T-helper 9 cell (primary cell): ENCODE measurements around the gene BICRA.
A peak's percentile ranks its signal among the peaks of the same experiment; 100 is the strongest.
"Not testable (repeated sequence)": the region's sequence is repeated elsewhere in the genome, so short reads cannot be mapped to it uniquely, and the experiment has no call there.

Source experiments
- DNase-seq: peaks from one replicate; pipeline ENCODE4 v3.0.0-alpha.2; 2020

The BICRA gene

GRCh38 chr19:47718415-47719046 is 109.6 kb downstream of the BICRA start:
- not testable (repeated sequence) for DNase-seq

GRCh38 chr19:47719047-47719859 is 110.3 kb downstream of the BICRA start:
- DNase-seq, result no peak

- DNase-seq, result no peak
Measured at GRCh38 chr19:47720669-47721422, 111.9 kb downstream of the BICRA start.

- no peak for DNase-seq
Measured at GRCh38 chr19:47723581-47723940, 114.6 kb downstream of the BICRA start.

GRCh38 chr19:47725759-47726401 is 116.9 kb downstream of the BICRA start:
- DNase-seq, result no peak

- DNase-seq, result no peak
Measured at GRCh38 chr19:47726467-47726866, 117.5 kb downstream of the BICRA start.

GRCh38 chr19:47728295-47728694 is 119.4 kb downstream of the BICRA start:
- DNase-seq, result not testable (repeated sequence)

GRCh38 chr19:47729468-47729798 is 120.5 kb downstream of the BICRA start:
- no peak for DNase-seq

GRCh38 chr19:47729799-47730520 is 121.0 kb downstream of the BICRA start:
- DNase-seq, result no peak

GRCh38 chr19:47730521-47730889 is 121.6 kb downstream of the BICRA start:
- no peak for DNase-seq

GRCh38 chr19:47730910-47731309 is 122.0 kb downstream of the BICRA start:
- DNase-seq, result no peak

- no peak for DNase-seq
Measured at GRCh38 chr19:47735131-47735530, 126.2 kb downstream of the BICRA start.

- no peak for DNase-seq
Measured at GRCh38 chr19:47740866-47741519, 132.1 kb downstream of the BICRA start.

GRCh38 chr19:47741544-47742140 is 132.7 kb downstream of the BICRA start:
- no peak for DNase-seq

GRCh38 chr19:47742634-47743033 is 133.7 kb downstream of the BICRA start:
- no peak for DNase-seq

- DNase-seq, result peak; percentile 96
Measured at GRCh38 chr19:47745010-47745901, 136.3 kb downstream of the BICRA start, which contains the start of gene NOP53. Gene NOP53 (plus strand): TSS chr19:47745546. CDS start chr19:47745560, 14 bp downstream.

- not testable (repeated sequence) for DNase-seq
Measured at GRCh38 chr19:47746129-47746528, 137.2 kb downstream of the BICRA start.

- no peak for DNase-seq
Measured at GRCh38 chr19:47749326-47749725, 140.4 kb downstream of the BICRA start.

- no peak for DNase-seq
Measured at GRCh38 chr19:47750752-47751151, 141.8 kb downstream of the BICRA start.

- no peak for DNase-seq
Measured at GRCh38 chr19:47752440-47753211, 143.7 kb downstream of the BICRA start.
